OCI-LY1 (cell line): ENCODE results near the gene TSPAN32.

Experiments
- EZH2 ChIP-seq: fragments of 200-600 bp; sonication (generic), shearing (Covaris generic); IDR thresholded peaks from 2 replicates; pipeline ENCODE4 v1.8.0; 2017; ENCODE audit warnings: borderline replicate concordance, mixed run types, mild to moderate bottlenecking, antibody characterized with exemption, low read length, moderate library complexity, mixed read lengths
- TF ChIP-seq, protein P1 (sequence below): fragments of 200-600 bp; sonication (generic), shearing (Covaris generic); IDR thresholded peaks from 2 replicates; pipeline ENCODE4 v1.5.1; 2017; ENCODE audit warnings: mild to moderate bottlenecking, antibody characterized with exemption, low read length, moderate library complexity, mixed read lengths

DNA sequence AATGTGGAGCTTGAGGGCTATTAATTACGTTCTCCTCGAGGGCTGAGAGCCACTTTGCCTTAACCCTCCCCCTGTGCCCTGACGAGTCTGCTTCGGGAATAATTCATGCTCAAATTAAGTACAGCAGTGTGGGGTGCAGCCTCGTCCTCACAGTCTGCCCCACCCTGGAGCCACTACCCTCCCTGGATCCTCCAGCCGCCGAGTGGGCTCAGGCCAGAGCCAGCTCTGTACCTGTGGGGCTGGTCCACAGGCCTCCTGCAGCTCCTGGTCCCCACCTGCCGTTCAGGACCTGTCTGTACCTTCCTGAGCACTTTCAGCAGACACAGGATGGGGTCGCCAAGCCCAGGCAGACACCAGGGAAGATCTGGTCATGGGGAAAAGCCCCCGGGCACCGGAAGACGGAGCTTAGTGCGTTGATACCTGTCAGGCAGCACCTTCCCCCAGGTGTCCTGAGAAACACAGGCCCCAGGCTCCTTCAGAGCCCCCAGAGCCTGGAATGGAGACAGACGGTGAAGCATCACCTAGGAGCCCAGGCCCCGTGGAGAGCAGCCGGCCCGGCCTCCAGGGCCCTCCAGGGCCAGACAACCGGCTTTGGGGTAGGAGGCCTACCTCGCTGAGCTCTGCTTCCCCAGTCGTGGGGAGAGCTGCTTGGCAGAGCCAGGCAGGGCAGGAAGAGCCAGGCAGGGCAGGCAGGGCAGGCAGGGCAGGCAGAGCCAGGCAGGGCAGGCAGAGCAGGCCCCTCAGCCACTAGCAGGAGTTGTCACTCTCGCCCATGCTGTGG lies 9.7 kb downstream of the TSPAN32 start:
- no peak for TF ChIP-seq EZH2
- TF ChIP-seq, protein P1, sequence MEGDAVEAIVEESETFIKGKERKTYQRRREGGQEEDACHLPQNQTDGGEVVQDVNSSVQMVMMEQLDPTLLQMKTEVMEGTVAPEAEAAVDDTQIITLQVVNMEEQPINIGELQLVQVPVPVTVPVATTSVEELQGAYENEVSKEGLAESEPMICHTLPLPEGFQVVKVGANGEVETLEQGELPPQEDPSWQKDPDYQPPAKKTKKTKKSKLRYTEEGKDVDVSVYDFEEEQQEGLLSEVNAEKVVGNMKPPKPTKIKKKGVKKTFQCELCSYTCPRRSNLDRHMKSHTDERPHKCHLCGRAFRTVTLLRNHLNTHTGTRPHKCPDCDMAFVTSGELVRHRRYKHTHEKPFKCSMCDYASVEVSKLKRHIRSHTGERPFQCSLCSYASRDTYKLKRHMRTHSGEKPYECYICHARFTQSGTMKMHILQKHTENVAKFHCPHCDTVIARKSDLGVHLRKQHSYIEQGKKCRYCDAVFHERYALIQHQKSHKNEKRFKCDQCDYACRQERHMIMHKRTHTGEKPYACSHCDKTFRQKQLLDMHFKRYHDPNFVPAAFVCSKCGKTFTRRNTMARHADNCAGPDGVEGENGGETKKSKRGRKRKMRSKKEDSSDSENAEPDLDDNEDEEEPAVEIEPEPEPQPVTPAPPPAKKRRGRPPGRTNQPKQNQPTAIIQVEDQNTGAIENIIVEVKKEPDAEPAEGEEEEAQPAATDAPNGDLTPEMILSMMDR = no peak
